Breast epithelium (tissue), 3 donors: ENCODE results near the gene PFN4.

Experiments
- POLR2AphosphoS5 ChIP-seq, 3 donors: sonication (generic); formaldehyde crosslinking; IDR thresholded peaks; one replicate each; pipeline ENCODE4 v1.6.1; 2017; ENCODE audit warnings: antibody characterized with exemption in 3 of 3
- TF ChIP-seq, protein P1 (sequence below), 3 donors: fragments of 450-650 bp; IDR thresholded peaks; one replicate each; pipeline ENCODE4 v1.5.1; 2016 to 2017; ENCODE audit warnings: antibody characterized with exemption in 3 of 3, mild to moderate bottlenecking in 3 of 3, moderate library complexity in 3 of 3

- TF ChIP-seq, protein P1, sequence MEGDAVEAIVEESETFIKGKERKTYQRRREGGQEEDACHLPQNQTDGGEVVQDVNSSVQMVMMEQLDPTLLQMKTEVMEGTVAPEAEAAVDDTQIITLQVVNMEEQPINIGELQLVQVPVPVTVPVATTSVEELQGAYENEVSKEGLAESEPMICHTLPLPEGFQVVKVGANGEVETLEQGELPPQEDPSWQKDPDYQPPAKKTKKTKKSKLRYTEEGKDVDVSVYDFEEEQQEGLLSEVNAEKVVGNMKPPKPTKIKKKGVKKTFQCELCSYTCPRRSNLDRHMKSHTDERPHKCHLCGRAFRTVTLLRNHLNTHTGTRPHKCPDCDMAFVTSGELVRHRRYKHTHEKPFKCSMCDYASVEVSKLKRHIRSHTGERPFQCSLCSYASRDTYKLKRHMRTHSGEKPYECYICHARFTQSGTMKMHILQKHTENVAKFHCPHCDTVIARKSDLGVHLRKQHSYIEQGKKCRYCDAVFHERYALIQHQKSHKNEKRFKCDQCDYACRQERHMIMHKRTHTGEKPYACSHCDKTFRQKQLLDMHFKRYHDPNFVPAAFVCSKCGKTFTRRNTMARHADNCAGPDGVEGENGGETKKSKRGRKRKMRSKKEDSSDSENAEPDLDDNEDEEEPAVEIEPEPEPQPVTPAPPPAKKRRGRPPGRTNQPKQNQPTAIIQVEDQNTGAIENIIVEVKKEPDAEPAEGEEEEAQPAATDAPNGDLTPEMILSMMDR (IDR thresholded peaks at IDR 0.05) = no peak
- TF ChIP-seq POLR2AphosphoS5 (IDR thresholded peaks at IDR 0.05) = no peak
Measured at GRCh38 chr2:24125956-24126355, 2.8 kb upstream of the PFN4 start.
